ENCODE measurements around the gene KPNB1. TPM values are rescaled to one million over a fixed set of nuclear protein-coding genes. Genes with fewer than 3 reads are reported as not detected.

KPNB1 gene
- total and polyA plus RNA-seq, 10 of the 15 experiments (the other 5 are each of a cell fraction or from before 2014, with no cell fraction given) = 67.8 to 525 (median 246) TPM

- Histone ChIP-seq H3K4me3 (no peak overlapping the region), H3K27me3 (replicated peaks in 1 of 2; ENCODE audit: control insufficient read depth in 2 of 2, insufficient read depth in 2 of 2, low read length in 1 of 2) (no peaks in the 10 kb centered on the region), H2AFZ (ENCODE audit: control insufficient read depth, low read depth, low read length) (no peak overlapping the region), H3K36me3 (ENCODE audit: control insufficient read depth in 2 of 2, insufficient read depth in 2 of 2, low read length in 1 of 2) (peaks cover 26 to 71% of the 10 kb centered on the region in 2 experiments), H3K4me2 (ENCODE audit: control insufficient read depth, insufficient read depth) (no peak overlapping the region), H3K9ac (ENCODE audit: control insufficient read depth, insufficient read depth, low read length) (no peak overlapping the region), H3K27ac (ENCODE audit: control insufficient read depth, insufficient read depth) (no peak overlapping the region), H3K79me2 (ENCODE audit: control insufficient read depth, insufficient read depth, low read length) (no peaks in the 10 kb centered on the region; the same call in 1 of the 2 replicates), H3K4me1 (ENCODE audit: control insufficient read depth, insufficient read depth, low read length) (no peaks in the 10 kb centered on the region), H3K9me3 (replicated peaks; ENCODE audit: control insufficient read depth, insufficient read depth, low read length) (no peaks in the 10 kb centered on the region), H4K20me1 (ENCODE audit: control insufficient read depth, insufficient read depth) (no peaks in the 10 kb centered on the region)
- 100% methylated on average over 4 of the region's 4 CpGs for WGBS (ENCODE audit: insufficient coverage, insufficient replicate concordance, low lambda C conversion rate, missing lambda C conversion rate)
- BruUV-seq (replicated peaks) = no TSS peak
- DNase-seq (ENCODE audit: low read depth, low spot score) (no peak), ATAC-seq (no peak), FAIRE-seq (no peak)
- intact Hi-C loops (cut with micrococcal nuclease; ENCODE audit: unreplicated experiment) (no loop called here), in situ Hi-C loops (cut with MboI) (no loop called here)
- TF ChIP-seq POLR2AphosphoS5 (IDR thresholded peaks at IDR 0.05; ENCODE audit: low read length) (peak; percentile 57), MLLT1 (IDR thresholded peaks at IDR 0.05) (no peak)
- CTCF ChIA-PET = interaction anchor here (0.6 to 2.3 kb wide), 4 partner anchors 10 to 76 kb away, joined by 3 to 17 read pairs (median 6); no protein-coding TSS in a partner anchor
- SMC1A ChIA-PET (ENCODE audit: uncharacterized antibody, unreplicated experiment) = interaction anchor here (1.3 to 2.3 kb wide), 2 partner anchors 9 to 25 kb away, joined by 3 to 7 read pairs; no protein-coding TSS in a partner anchor
- POLR2A ChIA-PET = interaction anchor here (0.8 kb wide), 1 partner anchor 11 kb away, joined by 3 read pairs; no protein-coding TSS in a partner anchor
- RAD21 ChIA-PET (ENCODE audit: unreplicated experiment) = interaction anchor here (0.7 kb wide), 1 partner anchor 26 kb away, joined by 3 read pairs; no protein-coding TSS in a partner anchor
Observed at GRCh38 chr17:47674499-47674898, 24.8 kb downstream of the KPNB1 start.

GRCh38 chr17:47675380-47676198 lies 25.9 kb downstream of the KPNB1 start:
- no peak overlapping the region for H3K9ac ChIP-seq (ENCODE audit: control insufficient read depth, insufficient read depth, low read length)
- ChIA-PET CTCF (interaction anchor here (0.8 to 6.1 kb wide), 4 partner anchors 11 to 66 kb away, joined by 5 to 47 read pairs (median 12); no protein-coding TSS in a partner anchor), POLR2A (interaction anchor here (0.7 kb wide), 2 partner anchors 294 to 937 kb away, joined by 5 to 12 read pairs; no protein-coding TSS in a partner anchor), SMC1A (ENCODE audit: uncharacterized antibody, unreplicated experiment) (interaction anchor here (1.2 to 2.3 kb wide), 3 partner anchors 10 to 59 kb away, joined by 3 to 7 read pairs (median 6); no protein-coding TSS in a partner anchor), RAD21 (ENCODE audit: unreplicated experiment) (no interaction called here)
- intact Hi-C loops (cut with micrococcal nuclease; ENCODE audit: unreplicated experiment) (no loop called here), in situ Hi-C loops (cut with MboI) (no loop called here)
- no peak overlapping the region for H3K27ac ChIP-seq (ENCODE audit: control insufficient read depth, insufficient read depth)
- H3K4me1 ChIP-seq (ENCODE audit: control insufficient read depth, insufficient read depth, low read length) = no peaks in the 10 kb centered on the region
- no peak overlapping the region for H3K4me2 ChIP-seq (ENCODE audit: control insufficient read depth, insufficient read depth)
- H3K4me3 ChIP-seq = no peak overlapping the region
- H4K20me1 ChIP-seq (ENCODE audit: control insufficient read depth, insufficient read depth) = no peaks in the 10 kb centered on the region
- no peak for ATAC-seq
- WGBS (ENCODE audit: insufficient coverage, insufficient replicate concordance, low lambda C conversion rate, missing lambda C conversion rate) = 100% methylated on average over 2 of the region's 2 CpGs
- BruUV-seq (replicated peaks) = no TSS peak
- FAIRE-seq = no peak
- H3K27me3 ChIP-seq (replicated peaks in 1 of 2; ENCODE audit: control insufficient read depth in 2 of 2, insufficient read depth in 2 of 2, low read length in 1 of 2) = no peaks in the 10 kb centered on the region
- H2AFZ ChIP-seq (ENCODE audit: control insufficient read depth, low read depth, low read length) = no peak overlapping the region
- no peak for DNase-seq (ENCODE audit: low read depth, low spot score)
- H3K9me3 ChIP-seq (replicated peaks; ENCODE audit: control insufficient read depth, insufficient read depth, low read length) = no peaks in the 10 kb centered on the region
- H3K36me3 ChIP-seq (ENCODE audit: control insufficient read depth in 2 of 2, insufficient read depth in 2 of 2, low read length in 1 of 2) = peaks cover 26 to 63% of the 10 kb centered on the region in 2 experiments
- no peaks in the 10 kb centered on the region; the same call in 1 of the 2 replicates for H3K79me2 ChIP-seq (ENCODE audit: control insufficient read depth, insufficient read depth, low read length)
- TF ChIP-seq HDAC2 (IDR thresholded peaks at IDR 0.05) = no peak
- TF ChIP-seq EED (IDR thresholded peaks at IDR 0.05; ENCODE audit: low read depth) = no peak
- no peak for TF ChIP-seq POLR2AphosphoS5 (IDR thresholded peaks at IDR 0.05; ENCODE audit: low read length)
- no peak for TF ChIP-seq CHD4 (IDR thresholded peaks at IDR 0.05)
- TF ChIP-seq EZH2 (IDR thresholded peaks at IDR 0.05; ENCODE audit: borderline replicate concordance, control insufficient read depth, low read depth, low read length) = no peak
- TF ChIP-seq KAT2A (conservative IDR thresholded peaks at IDR 0.05; ENCODE audit: control insufficient read depth, low read depth, low read length) = no peak
- TF ChIP-seq BACH1 (IDR thresholded peaks at IDR 0.05; ENCODE audit: borderline replicate concordance) = no peak
- TF ChIP-seq LARP7 (IDR thresholded peaks at IDR 0.05) = no peak
- TF ChIP-seq SMARCA5 (IDR thresholded peaks at IDR 0.05) = no peak
- no peak for TF ChIP-seq JUNB (IDR thresholded peaks at IDR 0.05)
- TF ChIP-seq CREM (IDR thresholded peaks at IDR 0.05; ENCODE audit: low read depth) = no peak
- TF ChIP-seq TCF7 (IDR thresholded peaks at IDR 0.05; ENCODE audit: borderline replicate concordance) = no peak

All from GM12878 (cell line).